Measurements from ENCODE around the gene RABGAP1L.

DNA sequence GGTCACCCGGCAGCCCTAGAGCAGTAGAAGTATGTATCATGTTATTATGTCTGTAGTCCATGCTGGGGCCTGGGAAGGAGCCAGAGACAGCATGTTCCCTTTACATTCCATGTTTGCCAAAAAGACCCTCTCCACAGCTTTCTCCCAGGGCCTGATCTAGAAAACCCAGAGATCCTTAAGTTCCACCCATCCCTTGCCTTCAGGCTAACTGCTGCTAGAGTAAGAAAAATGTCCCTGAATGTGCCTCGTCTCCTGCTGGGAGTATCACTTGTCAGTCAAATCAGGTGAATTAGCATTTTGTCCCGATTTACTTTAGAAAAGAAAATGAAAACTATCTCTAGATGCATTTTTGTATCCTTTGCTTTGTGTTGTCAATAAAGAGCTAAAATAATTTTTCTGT is 877.2 kb downstream of the RABGAP1L start:
- TF ChIP-seq CTCF (tag by site-specific recombination; IDR thresholded peaks at IDR 0.05), result no peak
- no peak for TF ChIP-seq ZNF175 (tag by site-specific recombination; IDR thresholded peaks at IDR 0.05)
- TF ChIP-seq YY1 (tag by site-specific recombination; IDR thresholded peaks at IDR 0.05), result no peak
- no peak for TF ChIP-seq MYNN (tag by site-specific recombination; IDR thresholded peaks at IDR 0.05; ENCODE audit: borderline replicate concordance)
- TF ChIP-seq ZNF600 (tag by site-specific recombination; IDR thresholded peaks at IDR 0.05), result no peak
- TF ChIP-seq ZNF133 (tag by site-specific recombination; IDR thresholded peaks at IDR 0.05), result no peak

Measured in HEK293 (cell line).